ENCODE measurements around the gene AP2A1. TPM values are rescaled to one million over a fixed set of nuclear protein-coding genes. Genes with fewer than 3 reads are reported as not detected.
A peak's percentile ranks its signal among the peaks of the same experiment; 100 is the strongest.

The AP2A1 gene
- total and polyA plus RNA-seq, 2 of the 13 experiments (the other 11 are each of a cell fraction or from before 2014, with no cell fraction given): 22.7 to 39.7 TPM

DNA sequence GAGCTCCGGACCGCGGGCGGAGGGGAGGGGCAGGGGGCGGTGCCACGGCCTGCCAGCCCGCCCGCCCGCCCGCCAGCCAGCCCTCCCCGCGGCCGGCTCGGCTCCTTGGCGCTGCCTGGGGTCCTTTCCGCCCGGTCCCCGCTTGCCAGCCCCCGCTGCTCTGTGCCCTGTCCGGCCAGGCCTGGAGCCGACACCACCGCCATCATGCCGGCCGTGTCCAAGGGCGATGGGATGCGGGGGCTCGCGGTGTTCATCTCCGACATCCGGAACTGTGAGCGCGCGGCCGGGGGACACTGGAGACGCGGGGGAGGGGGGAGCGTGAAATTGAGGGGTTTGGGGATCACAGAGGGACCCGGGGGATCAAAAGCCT, at the start of gene AP2A1 (continued):
- TF ChIP-seq AHR (CRISPR knock-in tag; IDR thresholded peaks at IDR 0.05): no peak
- TF ChIP-seq IRF2 (CRISPR knock-in tag; IDR thresholded peaks at IDR 0.05): no peak
- peak; percentile 47 for TF ChIP-seq ZFY (CRISPR knock-in tag; IDR thresholded peaks at IDR 0.05)
- TF ChIP-seq, protein P1, sequence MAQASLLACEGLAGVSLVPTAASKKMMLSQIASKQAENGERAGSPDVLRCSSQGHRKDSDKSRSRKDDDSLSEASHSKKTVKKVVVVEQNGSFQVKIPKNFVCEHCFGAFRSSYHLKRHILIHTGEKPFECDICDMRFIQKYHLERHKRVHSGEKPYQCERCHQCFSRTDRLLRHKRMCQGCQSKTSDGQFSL (CRISPR knock-in tag; IDR thresholded peaks at IDR 0.05): no peak
- TF ChIP-seq ZNF549 (CRISPR knock-in tag; IDR thresholded peaks at IDR 0.05): no peak
- no peak for TF ChIP-seq MED8 (CRISPR knock-in tag; IDR thresholded peaks at IDR 0.05; ENCODE audit: insufficient replicate concordance)
- TF ChIP-seq REL (CRISPR knock-in tag; conservative IDR thresholded peaks at IDR 0.05): 0 out of 2 replicates have a peak, but pooled peaks have one; percentile 31
- TF ChIP-seq, protein P2, sequence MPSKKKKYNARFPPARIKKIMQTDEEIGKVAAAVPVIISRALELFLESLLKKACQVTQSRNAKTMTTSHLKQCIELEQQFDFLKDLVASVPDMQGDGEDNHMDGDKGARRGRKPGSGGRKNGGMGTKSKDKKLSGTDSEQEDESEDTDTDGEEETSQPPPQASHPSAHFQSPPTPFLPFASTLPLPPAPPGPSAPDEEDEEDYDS (CRISPR knock-in tag; IDR thresholded peaks at IDR 0.05): no peak
- peak; percentile 69; the same call in 1 of the 2 replicates for TF ChIP-seq KDM5A (IDR thresholded peaks at IDR 0.05; ENCODE audit: borderline replicate concordance, low read length)
- no peak for TF ChIP-seq ARNTL (CRISPR knock-in tag; IDR thresholded peaks at IDR 0.05)
- no peak for TF ChIP-seq ZNF263 (CRISPR knock-in tag; IDR thresholded peaks at IDR 0.05)
- no peak for TF ChIP-seq ZNF331 (CRISPR knock-in tag; IDR thresholded peaks at IDR 0.05)
- no peak for TF ChIP-seq CBX1 (IDR thresholded peaks at IDR 0.05; ENCODE audit: low read depth)
- TF ChIP-seq HNRNPK (IDR thresholded peaks at IDR 0.05; ENCODE audit: low read depth, low read length, poor library complexity, severe bottlenecking): peak; percentile 65
- no peak for TF ChIP-seq IKZF4 (CRISPR knock-in tag; IDR thresholded peaks at IDR 0.05; ENCODE audit: borderline replicate concordance, low read depth, not compliant biosample characterization)
- no peak for TF ChIP-seq ZNF512B (CRISPR knock-in tag; IDR thresholded peaks at IDR 0.05; ENCODE audit: borderline replicate concordance)
- TF ChIP-seq KLF13 (CRISPR knock-in tag; IDR thresholded peaks at IDR 0.05): no peak
- TF ChIP-seq ELF4 (CRISPR knock-in tag; IDR thresholded peaks at IDR 0.05; ENCODE audit: borderline replicate concordance): 0 out of 2 replicates have a peak, but pooled peaks have one; percentile 8
- peak; percentile 29; the same call in 1 of the 2 replicates for TF ChIP-seq TBX2 (CRISPR knock-in tag; IDR thresholded peaks at IDR 0.05; ENCODE audit: borderline replicate concordance)
- TF ChIP-seq, protein P3, sequence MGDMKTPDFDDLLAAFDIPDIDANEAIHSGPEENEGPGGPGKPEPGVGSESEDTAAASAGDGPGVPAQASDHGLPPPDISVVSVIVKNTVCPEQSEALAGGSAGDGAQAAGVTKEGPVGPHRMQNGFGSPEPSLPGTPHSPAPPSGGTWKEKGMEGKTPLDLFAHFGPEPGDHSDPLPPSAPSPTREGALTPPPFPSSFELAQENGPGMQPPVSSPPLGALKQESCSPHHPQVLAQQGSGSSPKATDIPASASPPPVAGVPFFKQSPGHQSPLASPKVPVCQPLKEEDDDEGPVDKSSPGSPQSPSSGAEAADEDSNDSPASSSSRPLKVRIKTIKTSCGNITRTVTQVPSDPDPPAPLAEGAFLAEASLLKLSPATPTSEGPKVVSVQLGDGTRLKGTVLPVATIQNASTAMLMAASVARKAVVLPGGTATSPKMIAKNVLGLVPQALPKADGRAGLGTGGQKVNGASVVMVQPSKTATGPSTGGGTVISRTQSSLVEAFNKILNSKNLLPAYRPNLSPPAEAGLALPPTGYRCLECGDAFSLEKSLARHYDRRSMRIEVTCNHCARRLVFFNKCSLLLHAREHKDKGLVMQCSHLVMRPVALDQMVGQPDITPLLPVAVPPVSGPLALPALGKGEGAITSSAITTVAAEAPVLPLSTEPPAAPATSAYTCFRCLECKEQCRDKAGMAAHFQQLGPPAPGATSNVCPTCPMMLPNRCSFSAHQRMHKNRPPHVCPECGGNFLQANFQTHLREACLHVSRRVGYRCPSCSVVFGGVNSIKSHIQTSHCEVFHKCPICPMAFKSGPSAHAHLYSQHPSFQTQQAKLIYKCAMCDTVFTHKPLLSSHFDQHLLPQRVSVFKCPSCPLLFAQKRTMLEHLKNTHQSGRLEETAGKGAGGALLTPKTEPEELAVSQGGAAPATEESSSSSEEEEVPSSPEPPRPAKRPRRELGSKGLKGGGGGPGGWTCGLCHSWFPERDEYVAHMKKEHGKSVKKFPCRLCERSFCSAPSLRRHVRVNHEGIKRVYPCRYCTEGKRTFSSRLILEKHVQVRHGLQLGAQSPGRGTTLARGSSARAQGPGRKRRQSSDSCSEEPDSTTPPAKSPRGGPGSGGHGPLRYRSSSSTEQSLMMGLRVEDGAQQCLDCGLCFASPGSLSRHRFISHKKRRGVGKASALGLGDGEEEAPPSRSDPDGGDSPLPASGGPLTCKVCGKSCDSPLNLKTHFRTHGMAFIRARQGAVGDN (CRISPR knock-in tag; IDR thresholded peaks at IDR 0.05): peak; percentile 18; the same call in 1 of the 2 replicates
- no peak for TF ChIP-seq ZSCAN12 (CRISPR knock-in tag; IDR thresholded peaks at IDR 0.05)
- no peak for TF ChIP-seq SNRNP70 (IDR thresholded peaks at IDR 0.05; ENCODE audit: low read depth, low read length)
- TF ChIP-seq STAT5B (CRISPR knock-in tag; IDR thresholded peaks at IDR 0.05): no peak
